Measurements from ENCODE around the gene SKI.

Gene SKI

GRCh38 chr1:2267051-2267830 is 39.1 kb downstream of the SKI start:
- no peak for DNase-seq

- DNase-seq, result no peak
These were observed 39.7 kb downstream of the SKI start for GRCh38 chr1:2267862-2268261.

- no peak for DNase-seq
These were observed 40.4 kb downstream of the SKI start for GRCh38 chr1:2268285-2269056.

GRCh38 chr1:2269193-2269921 is 41.2 kb downstream of the SKI start:
- no peak for DNase-seq

- DNase-seq, result no peak
These were observed 41.8 kb downstream of the SKI start for GRCh38 chr1:2269922-2270259.

- DNase-seq, result no peak
These were observed 42.4 kb downstream of the SKI start for GRCh38 chr1:2270260-2271100.

- no peak for DNase-seq
These were observed 43.1 kb downstream of the SKI start for GRCh38 chr1:2271211-2271721.

GRCh38 chr1:2271841-2272655 is 43.9 kb downstream of the SKI start:
- peak; percentile 30 for DNase-seq

GRCh38 chr1:2272686-2273400 is 44.7 kb downstream of the SKI start:
- no peak for DNase-seq

GRCh38 chr1:2273401-2274090 is 45.4 kb downstream of the SKI start:
- DNase-seq, result no peak

- DNase-seq, result no peak
These were observed 46.3 kb downstream of the SKI start for GRCh38 chr1:2274231-2274928.

- no peak for DNase-seq
These were observed 46.9 kb downstream of the SKI start for GRCh38 chr1:2274929-2275475.

- peak; percentile 54 for DNase-seq
These were observed 47.8 kb downstream of the SKI start for GRCh38 chr1:2275796-2276536.

- no peak for DNase-seq
These were observed 48.9 kb downstream of the SKI start for GRCh38 chr1:2276803-2277580.

GRCh38 chr1:2277741-2278488 is 49.8 kb downstream of the SKI start:
- no peak for DNase-seq

GRCh38 chr1:2278591-2279209 is 50.6 kb downstream of the SKI start:
- DNase-seq, result no peak

- no peak for DNase-seq
These were observed 51.1 kb downstream of the SKI start for GRCh38 chr1:2279210-2279639.

Data from MV-4-11 (cell line).